Gastroesophageal sphincter (tissue), 3 donors: ENCODE measurements around the gene EHBP1L1.

Experiments
- EP300 ChIP-seq: sonication (generic); formaldehyde crosslinking; IDR thresholded peaks from one replicate; pipeline ENCODE4 v1.6.1; 2017; ENCODE audit warnings: antibody characterized with exemption, mild to moderate bottlenecking
- POLR2AphosphoS5 ChIP-seq: sonication (generic); formaldehyde crosslinking; IDR thresholded peaks from one replicate; pipeline ENCODE4 v1.6.1; 2017; ENCODE audit warnings: antibody characterized with exemption
- TF ChIP-seq, protein P1 (sequence below), 4 experiments: fragments of 200-600 bp in 2 of 4; fragments of 450-650 bp in 2 of 4; sonication (generic) in 1 of 4; IDR thresholded peaks; one replicate each; pipeline ENCODE4 v1.5.1; 2017 to 2019; ENCODE audit warnings: antibody characterized with exemption in 4 of 4, mild to moderate bottlenecking in 2 of 4, moderate library complexity in 2 of 4

DNA sequence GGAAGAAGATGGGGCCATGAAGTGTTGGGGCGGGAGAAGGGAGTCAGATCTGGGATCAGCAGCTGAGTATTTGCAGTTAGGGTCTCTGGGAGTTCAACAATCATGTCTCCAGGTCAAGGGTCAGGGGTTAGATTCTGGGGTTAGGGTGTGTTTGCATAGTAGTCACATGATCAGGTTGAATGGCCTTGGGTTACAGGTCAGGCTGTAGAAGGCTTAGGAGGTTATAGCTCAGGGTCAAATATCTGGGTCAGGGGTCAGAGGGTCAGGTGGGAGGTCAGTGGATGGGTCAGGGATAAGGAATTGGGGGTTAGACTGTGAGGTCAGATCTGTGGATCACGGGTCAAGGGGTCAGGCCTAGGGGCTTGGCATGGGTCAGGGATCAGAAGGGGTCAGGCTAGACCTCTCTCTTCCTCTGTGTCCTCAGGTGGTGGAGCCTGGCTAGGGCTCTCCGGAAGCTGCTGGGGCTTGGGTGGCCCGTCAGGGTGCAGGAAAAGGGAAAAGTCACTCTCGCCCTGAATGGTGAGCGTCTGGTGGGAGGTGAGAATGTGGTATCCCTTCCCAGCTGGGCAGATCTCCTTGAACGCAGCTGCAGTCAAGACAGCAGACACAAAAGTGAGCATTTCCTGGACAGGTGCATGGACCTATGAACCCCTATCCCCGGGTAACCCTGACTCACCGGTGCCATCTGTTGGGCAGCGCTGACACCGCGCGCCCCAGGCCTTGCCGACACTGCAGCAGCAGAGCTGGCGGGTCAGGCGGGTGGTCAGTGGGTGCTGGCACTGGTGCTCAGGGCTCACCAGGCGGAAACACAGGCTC, 24.1 kb upstream of the EHBP1L1 start:
- TF ChIP-seq, protein P1, sequence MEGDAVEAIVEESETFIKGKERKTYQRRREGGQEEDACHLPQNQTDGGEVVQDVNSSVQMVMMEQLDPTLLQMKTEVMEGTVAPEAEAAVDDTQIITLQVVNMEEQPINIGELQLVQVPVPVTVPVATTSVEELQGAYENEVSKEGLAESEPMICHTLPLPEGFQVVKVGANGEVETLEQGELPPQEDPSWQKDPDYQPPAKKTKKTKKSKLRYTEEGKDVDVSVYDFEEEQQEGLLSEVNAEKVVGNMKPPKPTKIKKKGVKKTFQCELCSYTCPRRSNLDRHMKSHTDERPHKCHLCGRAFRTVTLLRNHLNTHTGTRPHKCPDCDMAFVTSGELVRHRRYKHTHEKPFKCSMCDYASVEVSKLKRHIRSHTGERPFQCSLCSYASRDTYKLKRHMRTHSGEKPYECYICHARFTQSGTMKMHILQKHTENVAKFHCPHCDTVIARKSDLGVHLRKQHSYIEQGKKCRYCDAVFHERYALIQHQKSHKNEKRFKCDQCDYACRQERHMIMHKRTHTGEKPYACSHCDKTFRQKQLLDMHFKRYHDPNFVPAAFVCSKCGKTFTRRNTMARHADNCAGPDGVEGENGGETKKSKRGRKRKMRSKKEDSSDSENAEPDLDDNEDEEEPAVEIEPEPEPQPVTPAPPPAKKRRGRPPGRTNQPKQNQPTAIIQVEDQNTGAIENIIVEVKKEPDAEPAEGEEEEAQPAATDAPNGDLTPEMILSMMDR (IDR thresholded peaks at IDR 0.05) = peak in 2 of 4 experiments; percentile 37 to 48
- TF ChIP-seq EP300 = no peak
- no peak for TF ChIP-seq POLR2AphosphoS5
